Stimulated activated CD4-positive, alpha-beta T cell treated with anti-CD3 and anti-CD28 coated beads, Interleukin-4, amount 100 ng/mL, for 48 hours (primary cell): ENCODE results near the gene OPALIN.

Experiments used
- DNase-seq, 2 donors: peaks; one replicate each; pipeline ENCODE4 v3.0.0-alpha.2; 2020; ENCODE audit warnings: low read depth in 2 of 2

Gene OPALIN

DNA sequence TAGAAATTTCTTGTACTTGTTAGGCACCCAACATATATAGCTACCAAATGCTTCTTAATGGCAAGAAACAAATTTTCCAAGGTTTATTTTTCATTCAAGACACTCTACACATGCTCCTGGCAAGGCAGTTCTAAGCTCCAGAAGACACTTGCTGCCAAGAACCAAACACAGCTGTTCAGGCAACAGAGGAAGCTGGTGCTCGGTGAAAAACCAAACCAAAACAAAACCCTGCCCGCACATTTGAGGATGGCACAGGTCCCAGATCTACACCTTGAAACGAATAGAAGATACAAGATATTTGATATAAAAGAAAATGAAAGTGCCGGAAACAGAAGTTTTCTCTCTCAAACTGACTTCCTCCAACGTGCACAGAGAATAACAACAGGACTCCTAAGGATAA, 59.4 kb downstream of the OPALIN start:
- no peak for DNase-seq

DNA sequence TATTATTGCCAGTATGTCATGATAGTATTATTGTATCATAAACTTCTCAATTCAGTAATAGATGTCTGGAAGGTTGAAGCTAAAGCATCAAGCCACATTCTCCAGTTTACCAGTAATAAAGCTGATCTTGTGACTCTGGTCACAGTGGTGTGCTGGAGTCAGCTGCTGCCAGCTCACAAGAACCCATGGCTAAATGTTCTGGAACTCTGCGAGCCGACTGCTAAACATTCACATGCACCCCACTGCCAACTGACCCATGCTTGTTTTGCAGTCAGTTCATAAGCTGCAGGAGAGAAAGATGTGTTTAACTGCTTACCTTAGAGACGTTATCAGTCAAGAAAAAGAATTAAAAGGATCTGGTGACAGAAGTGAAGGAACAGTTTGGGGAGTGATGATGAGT, 60.4 kb downstream of the OPALIN start:
- DNase-seq, result no peak

DNA sequence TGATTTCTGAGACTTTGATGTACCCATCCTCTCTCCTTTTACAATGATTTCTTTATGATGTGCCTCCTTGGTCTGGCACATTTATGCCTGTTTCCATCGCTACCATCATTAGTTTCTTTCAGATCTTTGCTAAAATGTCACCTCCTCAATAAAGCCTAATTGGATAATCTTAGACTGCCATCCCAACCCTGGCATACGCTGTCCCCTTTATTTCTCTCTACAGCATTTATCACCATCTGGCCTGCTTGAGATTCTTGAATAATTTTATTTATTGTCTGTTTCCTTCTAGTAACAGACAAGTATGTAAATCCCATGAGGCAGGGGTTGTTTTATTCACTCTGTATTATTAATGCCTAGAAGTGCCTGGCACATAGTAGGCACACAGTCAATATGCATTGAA, 61.3 kb downstream of the OPALIN start:
- DNase-seq, result no peak

DNA sequence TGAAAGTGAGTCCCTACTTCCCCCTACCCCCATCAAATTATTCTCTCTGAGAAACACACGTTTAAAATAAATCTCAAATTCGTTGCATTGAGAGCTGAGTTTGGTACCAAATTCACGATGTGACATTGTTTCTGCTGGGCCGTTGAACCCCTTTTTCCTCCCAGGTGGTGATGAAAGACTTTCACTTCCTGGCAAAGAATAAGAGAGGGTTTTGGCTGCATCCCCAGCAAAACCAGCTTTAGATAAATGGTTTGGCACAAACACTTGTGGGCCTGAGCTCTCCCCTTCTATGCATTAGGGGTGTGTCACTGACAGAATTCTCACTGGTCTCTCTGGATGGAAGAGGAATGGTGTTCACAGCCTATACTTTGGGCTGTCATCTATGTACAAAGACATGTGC, 63.3 kb downstream of the OPALIN start:
- no peak for DNase-seq
